ENCODE results near the gene CYP8B1.
A peak's percentile ranks its signal among the peaks of the same experiment; 100 is the strongest.

The CYP8B1 gene

GRCh38 chr3:42847731-42848130 lies 27.9 kb downstream of the CYP8B1 start:
- Histone ChIP-seq H3K4ac (ENCODE audit: low read depth, low read length) (no peak overlapping the region), H2AK5ac (ENCODE audit: low read length) (no peak overlapping the region), H3K9ac (ENCODE audit: low read length) (no peak overlapping the region), H3K18ac (ENCODE audit: low read length) (no peak overlapping the region), H4K8ac (ENCODE audit: low read depth, low read length) (no peak overlapping the region), H3K14ac (ENCODE audit: low read length) (no peak overlapping the region), H3K4me1 (ENCODE audit: control insufficient read depth in 1 of 2, insufficient read depth in 2 of 2, low read length in 2 of 2) (peaks cover 9 to 19% of the 10 kb centered on the region in 2 experiments), H3K79me2 (ENCODE audit: control insufficient read depth, insufficient read depth, low read length, poor library complexity) (peaks cover 1% of the 10 kb centered on the region), H3K79me1 (ENCODE audit: low read length) (no peaks in the 10 kb centered on the region), H2AFZ (ENCODE audit: insufficient read depth, low read length, poor library complexity) (no peak overlapping the region), H4K12ac (ENCODE audit: low read depth, low read length) (no peak overlapping the region), H2BK5ac (ENCODE audit: low read depth, low read length, poor library complexity) (no peak overlapping the region), H2BK120ac (ENCODE audit: insufficient read depth, low read length, poor library complexity) (no peak overlapping the region), H4K91ac (ENCODE audit: low read depth, low read length) (no peak overlapping the region), H3K4me2 (ENCODE audit: low read length) (no peak overlapping the region), H3K27ac (ENCODE audit: low read depth, low read length) (no peak overlapping the region), H3K9me3 (ENCODE audit: insufficient read depth, low read depth, low read length) (no peaks in the 10 kb centered on the region), H3K4me3 (ENCODE audit: low read depth, low read length) (no peak overlapping the region), H3K36me3 (ENCODE audit: control insufficient read depth in 1 of 2, insufficient read depth in 2 of 2, low read length in 2 of 2) (peaks cover 3% of the 10 kb centered on the region in 2 experiments), H2BK12ac (ENCODE audit: low read length) (no peak overlapping the region), H3K27me3 (ENCODE audit: insufficient read depth, low read length) (no peaks in the 10 kb centered on the region), H3K23ac (ENCODE audit: low read length) (no peak overlapping the region)
- no CpG with 5 or more reads among the region's 4 CpGs for WGBS (ENCODE audit: extremely low coverage, insufficient coverage, insufficient read length)
- DNase-seq, result peak; percentile 80 to 85

GRCh38 chr3:42846685-42847522 lies 28.8 kb downstream of the CYP8B1 start:
- Histone ChIP-seq H2AFZ (ENCODE audit: insufficient read depth, low read length, poor library complexity) (no peak overlapping the region), H3K18ac (ENCODE audit: low read length) (no peak overlapping the region), H3K9me3 (ENCODE audit: insufficient read depth, low read depth, low read length) (no peaks in the 10 kb centered on the region), H4K91ac (ENCODE audit: low read depth, low read length) (no peak overlapping the region), H3K36me3 (ENCODE audit: control insufficient read depth in 1 of 2, insufficient read depth in 2 of 2, low read length in 2 of 2) (peaks cover 3% of the 10 kb centered on the region in 2 experiments), H2BK12ac (ENCODE audit: low read length) (no peak overlapping the region), H2BK120ac (ENCODE audit: insufficient read depth, low read length, poor library complexity) (no peak overlapping the region), H3K4me2 (ENCODE audit: low read length) (no peak overlapping the region), H4K8ac (ENCODE audit: low read depth, low read length) (no peak overlapping the region), H3K4me3 (ENCODE audit: low read depth, low read length) (no peak overlapping the region), H4K12ac (ENCODE audit: low read depth, low read length) (no peak overlapping the region), H2BK5ac (ENCODE audit: low read depth, low read length, poor library complexity) (no peak overlapping the region), H3K4me1 (ENCODE audit: control insufficient read depth in 1 of 2, insufficient read depth in 2 of 2, low read length in 2 of 2) (peaks cover 9 to 17% of the 10 kb centered on the region in 2 experiments), H3K23ac (ENCODE audit: low read length) (no peak overlapping the region), H3K79me2 (ENCODE audit: control insufficient read depth, insufficient read depth, low read length, poor library complexity) (peaks cover 1% of the 10 kb centered on the region), H3K27ac (ENCODE audit: low read depth, low read length) (no peak overlapping the region), H3K27me3 (ENCODE audit: insufficient read depth, low read length) (no peaks in the 10 kb centered on the region), H3K14ac (ENCODE audit: low read length) (no peak overlapping the region), H3K4ac (ENCODE audit: low read depth, low read length) (no peak overlapping the region), H3K79me1 (ENCODE audit: low read length) (no peaks in the 10 kb centered on the region), H3K9ac (ENCODE audit: low read length) (no peak overlapping the region), H2AK5ac (ENCODE audit: low read length) (no peak overlapping the region)
- no CpG with 5 or more reads among the region's 5 CpGs for WGBS (ENCODE audit: extremely low coverage, insufficient coverage, insufficient read length)
- DNase-seq, result no peak

DNA sequence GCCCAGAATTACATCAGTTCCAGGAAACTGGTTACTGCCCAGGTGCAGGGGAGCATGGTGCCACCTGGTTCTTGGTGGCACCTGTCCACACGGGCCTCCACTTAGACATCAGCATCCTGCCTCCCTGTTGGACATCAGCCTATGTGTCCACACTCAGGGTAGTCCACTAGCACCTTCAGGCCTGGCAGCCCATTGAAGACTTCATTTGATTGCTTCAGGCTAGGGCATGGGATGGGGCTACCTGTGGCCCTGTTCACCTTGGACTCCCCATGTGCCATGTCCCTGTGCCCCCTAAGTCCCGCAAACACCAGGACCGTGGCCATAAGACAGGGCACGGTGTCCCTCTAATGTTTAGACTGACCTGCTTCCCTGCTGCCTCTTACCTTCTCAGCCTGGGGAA lies 30.9 kb downstream of the CYP8B1 start:
- H4K91ac ChIP-seq (ENCODE audit: low read depth, low read length), result no peak overlapping the region
- H3K4me3 ChIP-seq (ENCODE audit: low read depth, low read length), result no peak overlapping the region
- H3K9me3 ChIP-seq (ENCODE audit: insufficient read depth, low read depth, low read length), result no peaks in the 10 kb centered on the region
- DNase-seq, result no peak
- H3K27ac ChIP-seq (ENCODE audit: low read depth, low read length), result no peak overlapping the region
- H3K79me2 ChIP-seq (ENCODE audit: control insufficient read depth, insufficient read depth, low read length, poor library complexity), result peaks cover 1% of the 10 kb centered on the region
- H3K4me1 ChIP-seq (ENCODE audit: control insufficient read depth in 1 of 2, insufficient read depth in 2 of 2, low read length in 2 of 2), result peaks cover 4 to 10% of the 10 kb centered on the region in 2 experiments
- no peaks in the 10 kb centered on the region for H3K79me1 ChIP-seq (ENCODE audit: low read length)
- H4K8ac ChIP-seq (ENCODE audit: low read depth, low read length), result no peak overlapping the region
- no peak overlapping the region for H3K4me2 ChIP-seq (ENCODE audit: low read length)
- no peak overlapping the region for H2BK120ac ChIP-seq (ENCODE audit: insufficient read depth, low read length, poor library complexity)
- H3K14ac ChIP-seq (ENCODE audit: low read length), result no peak overlapping the region
- no peaks in the 10 kb centered on the region for H3K27me3 ChIP-seq (ENCODE audit: insufficient read depth, low read length)
- H4K12ac ChIP-seq (ENCODE audit: low read depth, low read length), result no peak overlapping the region
- H3K9ac ChIP-seq (ENCODE audit: low read length), result no peak overlapping the region
- no peak overlapping the region for H2BK12ac ChIP-seq (ENCODE audit: low read length)
- H2BK5ac ChIP-seq (ENCODE audit: low read depth, low read length, poor library complexity), result no peak overlapping the region
- H3K4ac ChIP-seq (ENCODE audit: low read depth, low read length), result no peak overlapping the region
- H2AK5ac ChIP-seq (ENCODE audit: low read length), result no peak overlapping the region
- no peak overlapping the region for H3K23ac ChIP-seq (ENCODE audit: low read length)
- peaks cover 3 to 5% of the 10 kb centered on the region in 2 experiments for H3K36me3 ChIP-seq (ENCODE audit: control insufficient read depth in 1 of 2, insufficient read depth in 2 of 2, low read length in 2 of 2)
- no peak overlapping the region for H2AFZ ChIP-seq (ENCODE audit: insufficient read depth, low read length, poor library complexity)
- no peak overlapping the region for H3K18ac ChIP-seq (ENCODE audit: low read length)
- WGBS (ENCODE audit: extremely low coverage, insufficient coverage, insufficient read length), result no CpG with 5 or more reads among the region's 4 CpGs

DNA sequence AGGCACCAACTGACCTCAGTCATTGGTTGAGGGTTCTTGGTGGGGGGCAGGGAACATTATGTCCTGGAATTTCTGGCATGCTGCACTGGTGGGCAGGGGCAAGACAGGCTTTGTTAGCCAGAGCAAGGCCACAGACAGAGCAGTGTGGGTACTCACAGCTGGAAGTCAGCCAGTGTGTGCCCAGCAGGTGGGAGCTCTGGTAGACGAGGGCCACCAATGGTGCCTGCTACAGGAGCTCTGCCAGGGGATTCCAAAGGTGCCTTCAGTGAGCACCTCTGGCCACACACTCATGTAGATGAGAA lies 31.3 kb downstream of the CYP8B1 start:
- Histone ChIP-seq H3K4me3 (ENCODE audit: low read depth, low read length) (no peak overlapping the region), H3K27ac (ENCODE audit: low read depth, low read length) (no peak overlapping the region), H3K27me3 (ENCODE audit: insufficient read depth, low read length) (no peaks in the 10 kb centered on the region), H4K8ac (ENCODE audit: low read depth, low read length) (no peak overlapping the region), H3K4ac (ENCODE audit: low read depth, low read length) (no peak overlapping the region), H3K14ac (ENCODE audit: low read length) (no peak overlapping the region), H2AFZ (ENCODE audit: insufficient read depth, low read length, poor library complexity) (peak overlapping the region; percentile 10), H3K9me3 (ENCODE audit: insufficient read depth, low read depth, low read length) (no peaks in the 10 kb centered on the region), H3K4me2 (ENCODE audit: low read length) (peak overlapping the region; percentile 15), H3K18ac (ENCODE audit: low read length) (peak overlapping the region; percentile 41), H3K36me3 (ENCODE audit: control insufficient read depth in 1 of 2, insufficient read depth in 2 of 2, low read length in 2 of 2) (peaks cover 3 to 5% of the 10 kb centered on the region in 2 experiments), H2BK120ac (ENCODE audit: insufficient read depth, low read length, poor library complexity) (no peak overlapping the region), H2AK5ac (ENCODE audit: low read length) (no peak overlapping the region), H4K91ac (ENCODE audit: low read depth, low read length) (no peak overlapping the region), H3K23ac (ENCODE audit: low read length) (no peak overlapping the region), H3K4me1 (ENCODE audit: control insufficient read depth in 1 of 2, insufficient read depth in 2 of 2, low read length in 2 of 2) (peaks cover 4 to 10% of the 10 kb centered on the region in 2 experiments), H3K79me2 (ENCODE audit: control insufficient read depth, insufficient read depth, low read length, poor library complexity) (peaks cover 1% of the 10 kb centered on the region), H3K9ac (ENCODE audit: low read length) (no peak overlapping the region), H2BK12ac (ENCODE audit: low read length) (no peak overlapping the region), H3K79me1 (ENCODE audit: low read length) (no peaks in the 10 kb centered on the region), H2BK5ac (ENCODE audit: low read depth, low read length, poor library complexity) (no peak overlapping the region), H4K12ac (ENCODE audit: low read depth, low read length) (no peak overlapping the region)
- no peak for DNase-seq
- WGBS (ENCODE audit: extremely low coverage, insufficient coverage, insufficient read length), result no CpG with 5 or more reads among the region's 1 CpG

Measured in trophoblast cell (in vitro differentiated cells and primary cell).